GM12878 (cell line): ENCODE results near the gene OSTC. TPM values are rescaled to one million over a fixed set of nuclear protein-coding genes. Genes with fewer than 3 reads are reported as not detected.
A peak's percentile ranks its signal among the peaks of the same experiment; 100 is the strongest.

ENCODE experiments used
- ATAC-seq: fragments of 200-7000 bp; cut with Tn5 transposase; 3 replicates; pipeline ENCODE4 v1.9.1; 2020; ENCODE audit warnings: mild to moderate bottlenecking, moderate library complexity
- BruUV-seq: library from RNA; stranded (reverse); fragments of 400-500 nt; replicated peaks from 2 replicates; lab custom pipeline; 2021; lab: Mats Ljungman, UMichigan
- CTCF ChIA-PET: fragments of 300-600 bp; sonication (Branson Sonifier 250); formaldehyde crosslinking; extraction: SDS; loops from one replicate; lab custom pipeline; 2021; ENCODE audit warnings: inconsistent platforms; lab: Yijun Ruan, JAX
- POLR2A ChIA-PET: fragments of 350-600 bp; formaldehyde crosslinking; extraction: SDS; loops from one replicate; lab custom pipeline; 2021; ENCODE audit warnings: inconsistent platforms; lab: Charles Lee
- RAD21 ChIA-PET: fragments of 300-600 bp; sonication (Branson Sonifier 250); formaldehyde crosslinking; loops from one replicate; lab custom pipeline; 2023; ENCODE audit warnings: antibody characterized with exemption; ENCODE audit not compliant: unreplicated experiment; lab: Charles Lee
- SMC1A ChIA-PET: fragments of 300-600 bp; sonication (Branson Sonifier 250); formaldehyde crosslinking; loops from one replicate; lab custom pipeline; 2023; ENCODE audit not compliant: unreplicated experiment, uncharacterized antibody; lab: Charles Lee
- DNase-seq: peaks from one replicate; pipeline ENCODE4 v3.0.0-alpha.2; 2011; ENCODE audit warnings: low read depth, low spot score
- FAIRE-seq: peaks from 3 replicates; lab custom pipeline; 2011; peaks lifted over from hg19 to GRCh38; lab: Jason Lieb, UNC
- H2AFZ ChIP-seq: 2 replicates; pipeline ENCODE4 v1.6.0; 2011; ENCODE audit warnings: low read depth, low read length, control low read depth; ENCODE audit not compliant: control insufficient read depth
- H3K27ac ChIP-seq: 2 replicates; pipeline ENCODE4 v1.5.1; 2011; ENCODE audit warnings: control low read depth; ENCODE audit not compliant: control insufficient read depth, insufficient read depth
- H3K27me3 ChIP-seq, 2 experiments: replicated peaks in 1 of 2; 2 replicates each; pipeline versions ENCODE4 v1.6.0 to v1.6.1; 2011; ENCODE audit warnings: low read length in 1 of 2; ENCODE audit not compliant: control insufficient read depth in 2 of 2, insufficient read depth in 2 of 2
- H3K36me3 ChIP-seq, 2 experiments: 2 replicates each; pipeline ENCODE4 v1.5.1; 2011; ENCODE audit warnings: low read length in 1 of 2; ENCODE audit not compliant: control insufficient read depth in 2 of 2, insufficient read depth in 2 of 2
- H3K4me1 ChIP-seq: 2 replicates; pipeline ENCODE4 v1.6.1; 2011; ENCODE audit warnings: mild to moderate bottlenecking, low read length, moderate library complexity, mixed read lengths; ENCODE audit not compliant: control insufficient read depth, insufficient read depth
- H3K4me2 ChIP-seq: 2 replicates; pipeline ENCODE4 v1.6.0; 2011; ENCODE audit warnings: control low read depth; ENCODE audit not compliant: control insufficient read depth, insufficient read depth
- H3K4me3 ChIP-seq: fragments of 200-600 bp; sonication (generic); 2 replicates; pipeline ENCODE4 v1.5.1; 2016
- H3K79me2 ChIP-seq: 2 replicates; pipeline ENCODE4 v1.6.0; 2011; ENCODE audit warnings: low read length; ENCODE audit not compliant: control insufficient read depth, insufficient read depth
- H3K9ac ChIP-seq: 2 replicates; pipeline ENCODE4 v1.8.0; 2011; ENCODE audit warnings: low read length, control low read depth, mixed read lengths; ENCODE audit not compliant: control insufficient read depth, insufficient read depth
- H3K9me3 ChIP-seq: replicated peaks from 3 replicates; pipeline ENCODE4 v1.5.1; 2011; ENCODE audit warnings: mild to moderate bottlenecking, low read length; ENCODE audit not compliant: control insufficient read depth, insufficient read depth
- H4K20me1 ChIP-seq: 2 replicates; pipeline ENCODE4 v1.6.0; 2011; ENCODE audit not compliant: control insufficient read depth, insufficient read depth
- ATF7 ChIP-seq: fragments of 450-650 bp; IDR thresholded peaks from 2 replicates; pipeline ENCODE4 v1.6.1; 2016; ENCODE audit warnings: low read depth, mild to moderate bottlenecking
- BCL3 ChIP-seq: IDR thresholded peaks from 2 replicates; pipeline ENCODE4 v1.6.1; 2011; ENCODE audit warnings: borderline replicate concordance, low read depth, mild to moderate bottlenecking, moderate library complexity, low read length; ENCODE audit not compliant: insufficient read depth, poor library complexity, severe bottlenecking
- CTCF ChIP-seq, 3 experiments: IDR thresholded peaks in 2 of 3; conservative IDR thresholded peaks in 1 of 3; 2 replicates each; pipeline ENCODE4 v1.5.1; 2011; ENCODE audit warnings: low read depth in 3 of 3, low read length in 3 of 3, mild to moderate bottlenecking in 3 of 3, control low read depth in 2 of 3, moderate library complexity in 2 of 3, inconsistent platforms in 1 of 3, mixed read lengths in 1 of 3; ENCODE audit not compliant: control insufficient read depth in 2 of 3, insufficient read depth in 1 of 3; ENCODE audit errors: extremely low read depth in 1 of 3
- E2F4 ChIP-seq: IDR thresholded peaks from 2 replicates; pipeline ENCODE4 v1.6.1; 2012; ENCODE audit warnings: low read depth, low read length, improper control_type of control experiment
- MYB ChIP-seq: fragments of 150-350 bp; IDR thresholded peaks from 2 replicates; pipeline ENCODE4 v1.6.1; 2014; ENCODE audit warnings: mild to moderate bottlenecking, low read depth, low read length, borderline replicate concordance
- MYC ChIP-seq: IDR thresholded peaks from 2 replicates; pipeline ENCODE4 v1.6.1; 2011; ENCODE audit warnings: mild to moderate bottlenecking, low read length, moderate library complexity, inconsistent platforms; ENCODE audit not compliant: insufficient read depth, insufficient replicate concordance, insufficient read length, severe bottlenecking
- POLR2AphosphoS5 ChIP-seq: IDR thresholded peaks from 2 replicates; pipeline ENCODE4 v1.6.1; 2011; ENCODE audit warnings: mild to moderate bottlenecking, low read length, inconsistent platforms
- RAD21 ChIP-seq: IDR thresholded peaks from 2 replicates; pipeline ENCODE4 v1.6.1; 2011; ENCODE audit warnings: mild to moderate bottlenecking, low read depth, low read length, moderate library complexity; ENCODE audit not compliant: insufficient read depth
- SMAD5 ChIP-seq: IDR thresholded peaks from 2 replicates; pipeline ENCODE4 v1.6.1; 2016; ENCODE audit warnings: antibody characterized with exemption, low read depth
- SMC3 ChIP-seq: IDR thresholded peaks from 2 replicates; pipeline ENCODE4 v1.6.1; 2011; ENCODE audit warnings: low read length, improper control_type of control experiment, borderline replicate concordance
- SPI1 ChIP-seq: IDR thresholded peaks from 2 replicates; pipeline ENCODE4 v1.6.1; 2011; ENCODE audit warnings: low read depth, mild to moderate bottlenecking, low read length, moderate library complexity, borderline replicate concordance; ENCODE audit not compliant: insufficient read depth
- STAT3 ChIP-seq: IDR thresholded peaks from 2 replicates; pipeline ENCODE4 v1.6.1; 2011; ENCODE audit warnings: low read depth, low read length, improper control_type of control experiment
- SUZ12 ChIP-seq: fragments of 200-600 bp; sonication (generic); IDR thresholded peaks from one replicate; pipeline ENCODE4 v1.6.1; 2018; ENCODE audit warnings: antibody characterized with exemption, mild to moderate bottlenecking; ENCODE audit not compliant: unreplicated experiment
- USF2 ChIP-seq: IDR thresholded peaks from 2 replicates; pipeline ENCODE4 v1.6.1; 2011; ENCODE audit warnings: low read depth, low read length, improper control_type of control experiment, borderline replicate concordance
- ZNF207 ChIP-seq: fragments of 450-650 bp; IDR thresholded peaks from 2 replicates; pipeline ENCODE4 v1.6.1; 2014; ENCODE audit warnings: antibody characterized with exemption, mild to moderate bottlenecking, borderline replicate concordance
- ZNF622 ChIP-seq: fragments of 450-650 bp; IDR thresholded peaks from 2 replicates; pipeline ENCODE4 v1.6.1; 2017; ENCODE audit warnings: mild to moderate bottlenecking, inconsistent platforms
- WGBS: methylation state at CpG from one replicate; pipeline ENCODE4 v1.1.6; 2016; ENCODE audit warnings: low lambda C conversion rate; ENCODE audit not compliant: insufficient replicate concordance, insufficient coverage; ENCODE audit errors: missing lambda C conversion rate; 5-methylcytosine and 5-hydroxymethylcytosine counted together
- in situ Hi-C: fragments of 300-500 bp; cut with MboI; formaldehyde crosslinking; loops from 9 replicates; pipeline ENCODE4 v1.14.3; 2018; ENCODE audit warnings: mixed read lengths
- intact Hi-C: fragments of 100-400 bp; cut with micrococcal nuclease; formaldehyde crosslinking; loops from one replicate; pipeline ENCODE4 v1.14.2; 2022; ENCODE audit not compliant: unreplicated experiment
- polyA plus RNA-seq, 11 experiments: library from polyadenylated mRNA; depleted of rRNA in 4 of 11; unstranded in 6 of 11; stranded (reverse) in 5 of 11; fragments of >200 nt; fragmentation: Nextera tagmentation in 4 of 11; fragmentation: Illumina TruSeq in 1 of 11; extraction: Ambion mirVana in 4 of 11; extraction: Trizol in 1 of 11; gene quantifications; 1 replicate in 1 of 11; 2 replicates in 10 of 11; pipeline versions ENCODE4 v1.2.1 to v1.2.3, GENCODE V29; 2011 to 2016; ENCODE audit warnings: inconsistent platforms in 2 of 11, missing spikeins in 2 of 11, low read depth in 1 of 11
- total RNA-seq, 4 experiments: library from RNA; depleted of rRNA in 3 of 4; stranded (reverse); fragments of >200 nt in 3 of 4; fragmentation: Illumina TruSeq in 1 of 4; extraction: Trizol in 1 of 4; gene quantifications; 2 replicates each; pipeline versions ENCODE4 v1.2.1 to v1.2.3, GENCODE V29; 2013 to 2021

The OSTC gene
- total and polyA plus RNA-seq, 10 of the 15 experiments (the other 5 are each of a cell fraction or from before 2014, with no cell fraction given), result 106 to 681 (median 181) TPM

GRCh38 chr4:108681321-108681809 is 31.0 kb downstream of the OSTC start (continued):
- no peak for TF ChIP-seq BCL3
- TF ChIP-seq SPI1, result no peak
- TF ChIP-seq SUZ12, result no peak
- no peak for TF ChIP-seq MYB
- no peak for TF ChIP-seq MYC
- TF ChIP-seq, all 136 proteins: peak for 0

- no peak for FAIRE-seq
Measured at GRCh38 chr4:108683479-108683878, 33.1 kb downstream of the OSTC start.

More at GRCh38 chr4:108683479-108683878, 33.1 kb downstream of the OSTC start:
- BruUV-seq, result no TSS peak
- ChIA-PET RAD21 (no interaction called here), CTCF (interaction anchor here (0.6 to 1.4 kb wide), 4 partner anchors 13 to 987 kb away, joined by 3 to 4 read pairs (median 4); no protein-coding TSS in a partner anchor)
- in situ Hi-C loops, result loop anchor here (10.0 kb wide), 1 partner anchor 721 kb away; no protein-coding TSS in a partner anchor
- no peak overlapping the region for H3K4me3 ChIP-seq
- H3K27me3 ChIP-seq, result no peaks in the 10 kb centered on the region
- H3K4me1 ChIP-seq, result no peaks in the 10 kb centered on the region
- no peak for DNase-seq
- TF ChIP-seq SMC3 (peak; percentile 29; the same call in 1 of the 2 replicates), POLR2AphosphoS5 (no peak), ZNF207 (no peak), USF2 (no peak), CTCF (IDR thresholded peaks at IDR 0.05 in 2 of 3, conservative IDR thresholded peaks at IDR 0.05 in 1 of 3; ENCODE audit: control insufficient read depth in 2 of 3, extremely low read depth in 1 of 3, insufficient read depth in 1 of 3, low read depth in 3 of 3, low read length in 3 of 3) (peak in 2 of 3 experiments; percentile 29 to 35; a peak in 2 of 6 replicates), RAD21 (peak; percentile 39), E2F4 (no peak), ATF7 (no peak), STAT3 (no peak), SMAD5 (no peak), ZNF622 (no peak)
- TF ChIP-seq, all 136 proteins: peak for 3
- peak; percentile 70 for ATAC-seq
- 21% methylated on average over 5 of the region's 5 CpGs for WGBS
- Histone ChIP-seq H3K4me2 (no peak overlapping the region), H3K9me3 (no peaks in the 10 kb centered on the region), H3K79me2 (no peaks in the 10 kb centered on the region), H2AFZ (no peak overlapping the region), H4K20me1 (no peaks in the 10 kb centered on the region), H3K27ac (no peak overlapping the region), H3K36me3 (0 out of 4 replicates have a peak, but pooled peaks cover 0 to under 1% of the 10 kb centered on the region in 2 experiments), H3K9ac (no peak overlapping the region)
- SMC1A ChIA-PET, result no interaction called here
- POLR2A ChIA-PET, result no interaction called here
- intact Hi-C loops, result loop anchor here (1.0 to 10.0 kb wide), 2 partner anchors 611 to 723 kb away; no protein-coding TSS in a partner anchor
